HK-2 (cell line): Measurements from ENCODE around the gene MTIF3.
"Not testable (repeated sequence)": the region's sequence is repeated elsewhere in the genome, so short reads cannot be mapped to it uniquely, and the experiment has no call there.

Experiments
- DNase-seq: peaks from one replicate; pipeline ENCODE4 v3.0.0-alpha.2; 2018; ENCODE audit not compliant: unreplicated experiment

Gene MTIF3

DNA sequence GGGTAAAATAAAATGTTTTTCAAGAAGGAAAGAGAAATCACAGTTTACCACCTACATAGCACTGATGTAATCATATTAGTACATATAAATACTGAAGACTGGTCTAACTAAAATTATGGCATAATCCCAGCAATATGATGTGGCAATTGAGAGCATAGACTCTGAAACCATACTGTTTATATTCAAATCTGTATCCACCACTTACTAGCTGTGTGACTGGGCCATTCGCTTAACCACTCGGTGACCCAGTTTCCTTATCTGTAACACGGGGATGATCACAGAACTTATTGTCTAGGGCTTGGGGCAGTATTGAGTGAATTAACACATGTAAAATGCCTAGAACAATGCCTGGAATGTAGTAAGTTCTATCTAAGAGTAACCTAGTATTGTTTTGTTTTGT is 39.0 kb downstream of the MTIF3 start:
- no peak for DNase-seq

GRCh38 chr13:27409013-27409412 is 41.4 kb downstream of the MTIF3 start:
- DNase-seq: no peak

GRCh38 chr13:27408074-27408473 is 42.3 kb downstream of the MTIF3 start:
- no peak for DNase-seq

- no peak for DNase-seq
Measured at GRCh38 chr13:27406178-27406939, 44.0 kb downstream of the MTIF3 start.

- DNase-seq: no peak
Measured at GRCh38 chr13:27405546-27406134, 44.7 kb downstream of the MTIF3 start.

- DNase-seq: no peak
Measured at GRCh38 chr13:27404680-27405079, 45.7 kb downstream of the MTIF3 start.

- no peak for DNase-seq
Measured at GRCh38 chr13:27403727-27404385, 46.5 kb downstream of the MTIF3 start.

- no peak for DNase-seq
Measured at GRCh38 chr13:27403203-27403678, 47.1 kb downstream of the MTIF3 start.

- DNase-seq: no peak
Measured at GRCh38 chr13:27401210-27401609, 49.2 kb downstream of the MTIF3 start.

GRCh38 chr13:27400405-27400804 is 50.0 kb downstream of the MTIF3 start:
- not testable (repeated sequence) for DNase-seq

DNA sequence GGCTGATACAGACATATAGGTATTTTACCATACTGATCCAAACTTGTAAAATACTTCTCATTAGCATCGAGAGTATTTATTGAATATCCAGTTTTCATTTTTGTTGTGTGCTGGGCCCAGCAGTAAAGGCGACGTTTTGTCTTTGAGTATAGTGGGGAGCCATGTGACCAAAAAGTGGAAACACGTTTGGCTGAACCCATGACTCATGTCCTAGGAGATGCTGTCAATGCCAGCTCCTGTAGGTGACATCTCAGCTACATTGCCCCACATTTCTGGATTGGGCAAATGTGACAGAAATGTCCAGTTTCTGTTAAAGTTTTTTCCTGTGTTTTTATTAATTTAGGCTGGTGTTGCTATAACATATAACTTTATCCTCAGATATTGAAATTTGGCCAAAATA is 52.0 kb downstream of the MTIF3 start:
- no peak for DNase-seq

- no peak for DNase-seq
Measured at GRCh38 chr13:27396252-27396846, 54.0 kb downstream of the MTIF3 start.

- no peak for DNase-seq
Measured at GRCh38 chr13:27395007-27395510, 55.3 kb downstream of the MTIF3 start.

DNA sequence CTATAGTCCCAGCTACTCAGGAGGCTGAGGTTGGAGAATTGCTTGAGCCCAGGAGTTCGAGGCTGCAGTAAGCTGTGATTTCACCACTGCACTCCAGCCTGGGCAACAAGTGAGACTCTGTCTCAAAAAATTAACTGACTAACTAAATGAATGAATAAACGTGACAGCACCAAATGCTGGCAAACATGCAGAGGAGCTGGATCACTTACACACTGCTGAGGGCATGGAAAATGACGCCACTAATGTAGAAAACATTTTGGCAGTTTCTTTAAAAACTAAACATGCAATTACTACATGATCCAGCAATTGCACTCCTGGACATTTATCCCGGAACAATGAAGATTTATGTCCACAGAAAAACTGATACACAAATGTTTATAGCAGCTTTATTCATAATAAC is 57.3 kb downstream of the MTIF3 start:
- no peak for DNase-seq

GRCh38 chr13:27391471-27391870 is 58.9 kb downstream of the MTIF3 start:
- no peak for DNase-seq

DNA sequence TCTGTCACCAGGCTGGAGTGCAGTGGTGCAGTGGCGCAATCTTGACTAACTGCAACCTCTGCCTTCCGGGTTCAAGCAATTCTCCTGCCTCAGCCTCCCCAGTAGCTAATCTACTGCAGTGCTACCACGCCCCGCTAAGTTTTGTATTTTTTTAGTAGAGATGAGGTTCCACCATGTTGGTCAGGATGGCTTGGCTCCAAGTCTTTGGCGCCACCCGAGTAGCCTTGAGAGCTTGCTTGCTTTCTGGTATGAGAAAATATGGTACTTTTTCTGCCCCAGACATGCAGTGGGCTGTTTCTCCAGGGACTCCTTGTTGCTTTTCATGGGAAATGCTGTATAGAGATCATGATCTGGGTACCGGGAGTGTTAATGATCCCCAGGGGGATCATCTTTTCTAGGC is 60.5 kb downstream of the MTIF3 start:
- DNase-seq: no peak

GRCh38 chr13:27388241-27388640 is 62.1 kb downstream of the MTIF3 start:
- no peak for DNase-seq
